GM12864 (cell line): ENCODE results near the gene FAM241A.

Experiments
- DNase-seq: peaks from one replicate; pipeline ENCODE4 v3.0.0-alpha.2; 2011; ENCODE audit warnings: low read depth
- H3K4me3 ChIP-seq: 2 replicates; pipeline ENCODE4 v1.5.1; 2011; ENCODE audit warnings: mild to moderate bottlenecking, low read depth, low read length, control low read depth
- TF ChIP-seq, protein P1 (sequence below): IDR thresholded peaks from 2 replicates; pipeline ENCODE4 v1.5.1; 2011; ENCODE audit warnings: low read depth, mild to moderate bottlenecking, moderate library complexity, low read length, control low read depth, inconsistent platforms; ENCODE audit errors: missing control alignments

FAM241A gene

DNA sequence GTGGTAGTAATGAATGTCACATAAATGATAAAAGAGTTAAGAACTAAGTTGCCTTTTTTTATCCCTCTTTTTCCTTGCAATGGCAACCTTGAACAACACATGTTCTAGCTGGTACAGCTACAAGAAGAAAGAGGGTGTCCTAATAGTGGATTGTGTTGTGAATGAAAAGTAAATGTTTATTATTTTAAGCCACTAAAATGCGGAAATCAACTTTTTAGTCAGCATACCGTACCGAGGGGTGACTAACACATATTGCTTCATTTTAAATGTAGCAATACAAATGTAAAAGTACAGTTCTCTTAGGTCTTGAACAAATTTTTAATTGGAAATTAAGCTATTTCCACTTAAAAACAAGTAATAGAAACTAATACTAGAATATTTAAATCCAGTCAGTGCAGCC, 68.6 kb downstream of the FAM241A start:
- TF ChIP-seq, protein P1, sequence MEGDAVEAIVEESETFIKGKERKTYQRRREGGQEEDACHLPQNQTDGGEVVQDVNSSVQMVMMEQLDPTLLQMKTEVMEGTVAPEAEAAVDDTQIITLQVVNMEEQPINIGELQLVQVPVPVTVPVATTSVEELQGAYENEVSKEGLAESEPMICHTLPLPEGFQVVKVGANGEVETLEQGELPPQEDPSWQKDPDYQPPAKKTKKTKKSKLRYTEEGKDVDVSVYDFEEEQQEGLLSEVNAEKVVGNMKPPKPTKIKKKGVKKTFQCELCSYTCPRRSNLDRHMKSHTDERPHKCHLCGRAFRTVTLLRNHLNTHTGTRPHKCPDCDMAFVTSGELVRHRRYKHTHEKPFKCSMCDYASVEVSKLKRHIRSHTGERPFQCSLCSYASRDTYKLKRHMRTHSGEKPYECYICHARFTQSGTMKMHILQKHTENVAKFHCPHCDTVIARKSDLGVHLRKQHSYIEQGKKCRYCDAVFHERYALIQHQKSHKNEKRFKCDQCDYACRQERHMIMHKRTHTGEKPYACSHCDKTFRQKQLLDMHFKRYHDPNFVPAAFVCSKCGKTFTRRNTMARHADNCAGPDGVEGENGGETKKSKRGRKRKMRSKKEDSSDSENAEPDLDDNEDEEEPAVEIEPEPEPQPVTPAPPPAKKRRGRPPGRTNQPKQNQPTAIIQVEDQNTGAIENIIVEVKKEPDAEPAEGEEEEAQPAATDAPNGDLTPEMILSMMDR = no peak
- no peak for DNase-seq
- no peak overlapping the region for H3K4me3 ChIP-seq

DNA sequence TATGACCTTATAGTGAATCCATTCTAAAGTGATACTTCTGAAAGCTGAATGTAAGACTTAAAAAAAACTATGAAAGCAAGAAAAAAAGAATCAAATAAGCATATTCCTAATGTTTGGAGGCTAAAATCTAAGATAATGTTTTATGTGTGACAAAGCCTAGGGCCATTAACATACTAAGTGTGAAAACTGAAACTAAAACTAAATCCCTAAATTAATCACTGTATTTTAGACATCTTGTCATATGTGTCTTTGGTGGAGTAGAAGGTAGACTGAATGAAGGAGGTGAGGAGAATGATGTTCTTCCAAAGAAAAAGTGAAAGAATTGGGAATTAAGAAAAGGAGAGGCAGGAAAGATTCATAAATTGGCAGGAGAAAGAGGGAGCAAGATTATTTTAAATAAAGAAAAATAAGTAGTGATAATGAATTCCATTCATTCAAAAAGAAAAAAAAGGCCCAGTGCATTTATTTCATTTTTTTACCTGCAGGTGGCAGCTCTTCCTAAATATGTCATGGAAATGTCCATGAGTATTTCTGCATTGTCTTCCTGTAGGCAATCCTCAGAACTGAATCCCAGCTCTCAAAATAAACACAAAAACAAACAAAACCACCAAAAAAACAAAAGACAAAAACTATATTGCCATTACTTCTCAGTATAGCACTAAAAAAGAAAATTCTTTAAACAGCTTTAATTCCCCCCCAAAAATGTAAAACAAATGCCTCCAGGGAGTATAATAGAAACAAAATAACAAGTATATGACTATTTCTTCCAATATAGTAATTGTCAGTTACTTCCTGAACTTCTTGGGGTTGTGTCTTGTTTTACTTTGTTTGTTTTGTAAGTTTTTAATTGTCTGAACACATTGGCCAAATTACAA, 69.4 kb downstream of the FAM241A start:
- DNase-seq = no peak
- TF ChIP-seq, protein P1 = peak; percentile 17
- no peak overlapping the region for H3K4me3 ChIP-seq

DNA sequence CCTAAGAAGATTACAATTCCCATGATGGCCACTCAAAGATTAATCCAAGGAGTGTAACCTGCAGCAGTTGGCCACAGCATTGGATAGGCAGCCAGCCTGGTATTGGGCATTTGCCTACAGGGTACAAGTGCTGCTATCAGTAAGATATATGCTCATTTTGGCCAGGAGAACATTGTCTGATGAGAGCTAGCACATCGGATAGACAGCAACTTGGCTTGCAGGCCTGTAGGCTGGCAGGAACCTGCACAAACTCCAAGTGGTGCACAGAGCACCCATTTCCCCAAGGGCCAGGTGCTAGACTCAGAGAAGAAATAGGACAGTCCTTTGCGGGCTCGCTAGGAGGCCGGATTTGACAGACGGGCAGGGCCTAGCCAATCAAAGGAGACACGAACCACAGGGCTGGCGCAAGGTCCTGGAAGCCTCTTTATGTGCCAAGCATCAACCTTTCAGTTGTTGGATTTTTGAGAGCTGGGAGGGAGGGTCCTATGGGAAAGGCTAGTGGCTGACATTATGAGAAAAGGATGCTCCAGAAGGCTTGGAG, 74.6 kb downstream of the FAM241A start:
- TF ChIP-seq, protein P1 = no peak
- DNase-seq = no peak
- no peak overlapping the region for H3K4me3 ChIP-seq

- TF ChIP-seq, protein P1 = no peak
- no peak overlapping the region for H3K4me3 ChIP-seq
- DNase-seq = no peak
Measured at GRCh38 chr4:112222219-112222955, 77.1 kb downstream of the FAM241A start.

- DNase-seq = no peak
- TF ChIP-seq, protein P1 = no peak
- no peak overlapping the region for H3K4me3 ChIP-seq
Measured at GRCh38 chr4:112225157-112225556, 79.9 kb downstream of the FAM241A start.

DNA sequence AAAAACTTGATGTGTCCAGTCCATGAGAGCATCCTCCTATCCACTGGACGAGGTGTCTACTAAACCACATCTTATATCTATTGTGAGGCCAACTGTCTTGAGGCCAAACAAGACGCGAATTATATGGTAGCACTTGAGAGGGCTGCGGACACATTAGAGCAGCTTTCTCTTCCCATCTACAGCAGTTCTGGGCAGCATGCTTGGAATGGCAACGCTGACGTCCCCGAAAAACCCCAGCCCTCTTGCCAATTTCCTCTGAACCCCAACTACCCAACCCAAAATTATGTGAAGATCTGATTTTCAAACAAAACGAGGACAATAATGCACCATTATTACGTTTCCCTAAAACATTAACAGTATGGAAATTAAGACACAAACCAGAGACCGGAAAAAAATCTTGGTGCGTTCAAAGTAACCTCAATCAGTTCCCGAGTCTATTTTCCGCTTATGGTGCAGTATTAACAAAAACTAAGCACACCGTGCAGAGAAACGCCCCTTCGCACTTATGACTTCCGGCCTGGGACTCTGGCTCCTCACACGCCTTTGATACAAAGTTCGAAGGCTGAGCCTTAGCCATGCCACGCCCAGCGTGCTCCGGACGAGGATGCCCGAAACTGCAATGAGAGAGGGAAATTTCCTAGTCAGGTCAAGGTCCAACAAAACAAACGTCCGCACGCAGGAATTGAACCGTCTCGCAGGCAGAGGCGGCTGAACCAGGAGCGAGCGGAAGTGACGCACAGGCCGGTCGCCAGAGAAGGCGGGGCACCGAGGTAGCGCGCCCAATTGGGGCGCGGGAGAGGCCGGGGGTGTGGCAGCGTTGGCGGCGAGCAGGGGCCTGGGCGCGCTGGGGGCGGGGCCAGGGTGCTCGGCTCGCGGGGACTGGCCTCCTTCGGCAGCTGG, 85.9 kb downstream of the FAM241A start:
- peak overlapping the region; percentile 93 for H3K4me3 ChIP-seq
- TF ChIP-seq, protein P1 = no peak
- peak; percentile 93 for DNase-seq
